Midbrain (tissue), 1 donor: ENCODE data around the gene TNFRSF19.

Source experiments
- DNase-seq: peaks from one replicate; lab custom pipeline; 2025; lab: John Stamatoyannopoulos, UW

Gene TNFRSF19

GRCh38 chr13:23722726-23723453 is 152.7 kb downstream of the TNFRSF19 start:
- DNase-seq: no peak

- DNase-seq: no peak
Observed at GRCh38 chr13:23723471-23723870, 153.3 kb downstream of the TNFRSF19 start.

GRCh38 chr13:23724196-23724970 is 154.2 kb downstream of the TNFRSF19 start:
- no peak for DNase-seq
